Measurements from ENCODE around the gene RABAC1.
A peak's percentile ranks its signal among the peaks of the same experiment; 100 is the strongest.
"Not testable (repeated sequence)": the region's sequence is repeated elsewhere in the genome, so short reads cannot be mapped to it uniquely, and the experiment has no call there.

Gene RABAC1, protein sequence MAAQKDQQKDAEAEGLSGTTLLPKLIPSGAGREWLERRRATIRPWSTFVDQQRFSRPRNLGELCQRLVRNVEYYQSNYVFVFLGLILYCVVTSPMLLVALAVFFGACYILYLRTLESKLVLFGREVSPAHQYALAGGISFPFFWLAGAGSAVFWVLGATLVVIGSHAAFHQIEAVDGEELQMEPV

GRCh38 chr19:41959056-41960053, at the start of gene RABAC1:
Gene RABAC1 (minus strand): TSS chr19:41959321. CDS start chr19:41959292, 29 bp downstream.
- peak; percentile 91 for DNase-seq

GRCh38 chr19:42006569-42006968, 47.4 kb upstream of the RABAC1 start:
- no peak for DNase-seq

GRCh38 chr19:42005504-42005903, 46.4 kb upstream of the RABAC1 start:
- no peak for DNase-seq

DNA sequence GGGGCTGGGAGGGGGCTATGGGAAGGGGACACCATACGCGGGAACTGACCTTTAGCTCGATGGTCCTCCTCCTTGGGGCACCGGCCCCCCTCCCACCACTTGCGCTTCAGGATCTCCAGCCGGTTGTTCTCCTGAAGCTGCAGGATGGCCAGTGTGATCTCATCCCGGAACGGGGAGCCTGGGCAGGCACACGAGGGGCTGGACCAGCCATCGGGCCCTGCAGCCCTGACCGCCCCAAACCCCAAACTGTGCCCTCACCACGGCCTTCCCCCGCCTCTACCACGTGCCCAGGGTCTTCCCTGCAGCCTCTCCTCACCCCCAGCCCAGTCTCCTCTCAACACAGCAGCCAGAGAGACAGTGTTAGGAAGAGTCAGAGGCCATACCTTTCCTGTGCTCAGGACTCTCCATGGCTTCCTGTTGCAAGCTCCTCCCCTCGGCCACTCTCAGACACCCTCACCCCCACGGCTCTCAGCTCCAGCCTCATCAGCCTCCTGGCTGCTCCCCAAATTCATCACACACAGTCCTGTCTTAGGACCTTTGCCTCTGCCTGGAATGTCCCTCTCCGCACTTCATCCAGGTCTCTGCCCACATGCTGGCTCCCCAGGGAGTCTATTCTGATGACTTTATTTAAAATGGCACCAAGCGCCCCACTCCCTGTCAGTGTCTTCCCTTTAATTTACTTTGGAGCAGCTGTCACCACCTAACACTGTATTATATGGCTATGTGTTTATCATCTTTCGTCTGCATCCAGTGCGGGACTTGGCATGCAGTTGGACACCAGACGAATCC, 44.6 kb upstream of the RABAC1 start:
- no peak for DNase-seq

DNA sequence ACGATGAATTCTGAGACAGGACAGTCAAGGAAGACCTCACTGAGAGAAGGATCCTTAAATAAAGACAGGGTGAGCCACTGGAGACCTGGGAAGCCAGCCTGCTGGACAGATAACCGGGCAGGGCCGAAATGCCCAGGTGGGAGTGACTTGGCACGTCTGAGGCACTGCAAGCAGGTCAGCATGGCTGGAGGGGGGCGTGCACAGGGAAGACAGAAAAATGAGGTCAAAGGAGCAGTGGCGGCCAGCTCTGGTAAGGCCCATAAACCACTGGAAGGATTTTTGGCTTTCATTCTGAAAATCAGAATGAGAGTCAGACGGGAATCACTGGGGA, 40.7 kb upstream of the RABAC1 start:
- DNase-seq = no peak

DNA sequence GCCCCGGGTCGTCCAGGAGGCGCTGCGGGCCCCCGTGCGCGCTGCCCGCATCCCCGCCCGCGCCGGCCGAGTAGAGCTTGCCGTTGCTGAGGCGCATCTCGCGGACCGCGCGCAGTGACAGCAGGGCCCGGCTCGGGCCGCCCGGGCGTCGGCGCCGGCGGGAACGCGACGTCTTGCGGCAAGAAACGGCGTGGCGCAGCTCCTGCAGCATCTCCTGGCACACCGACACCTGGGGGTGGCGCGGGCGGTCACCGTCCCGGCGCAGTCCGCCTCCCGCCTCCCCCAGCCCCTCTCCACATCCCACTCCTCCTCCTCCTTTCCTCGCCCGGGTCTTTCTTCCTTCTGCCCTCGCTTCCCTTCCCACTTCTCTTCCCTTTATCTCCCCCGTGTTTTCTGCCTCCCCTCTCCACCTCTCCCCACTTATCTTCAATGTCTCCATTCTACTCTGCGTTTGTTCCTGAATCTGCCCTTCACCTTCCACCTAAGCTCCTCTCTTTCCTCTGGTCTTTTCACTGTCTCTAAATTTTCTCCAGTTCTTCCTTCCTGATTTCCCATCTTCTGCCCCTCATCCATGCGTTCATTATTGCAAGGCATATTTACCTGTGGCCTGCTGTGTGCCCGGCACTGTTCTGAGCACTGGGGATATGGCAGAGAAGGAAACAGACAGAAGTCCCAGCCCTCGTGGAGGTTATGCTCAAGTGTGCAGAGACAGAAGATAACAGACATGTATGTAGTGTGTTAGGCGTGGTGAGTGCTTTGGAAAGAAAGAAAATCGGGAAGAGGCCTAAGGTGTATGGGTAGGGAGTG, 40.2 kb upstream of the RABAC1 start:
- no peak for DNase-seq

DNA sequence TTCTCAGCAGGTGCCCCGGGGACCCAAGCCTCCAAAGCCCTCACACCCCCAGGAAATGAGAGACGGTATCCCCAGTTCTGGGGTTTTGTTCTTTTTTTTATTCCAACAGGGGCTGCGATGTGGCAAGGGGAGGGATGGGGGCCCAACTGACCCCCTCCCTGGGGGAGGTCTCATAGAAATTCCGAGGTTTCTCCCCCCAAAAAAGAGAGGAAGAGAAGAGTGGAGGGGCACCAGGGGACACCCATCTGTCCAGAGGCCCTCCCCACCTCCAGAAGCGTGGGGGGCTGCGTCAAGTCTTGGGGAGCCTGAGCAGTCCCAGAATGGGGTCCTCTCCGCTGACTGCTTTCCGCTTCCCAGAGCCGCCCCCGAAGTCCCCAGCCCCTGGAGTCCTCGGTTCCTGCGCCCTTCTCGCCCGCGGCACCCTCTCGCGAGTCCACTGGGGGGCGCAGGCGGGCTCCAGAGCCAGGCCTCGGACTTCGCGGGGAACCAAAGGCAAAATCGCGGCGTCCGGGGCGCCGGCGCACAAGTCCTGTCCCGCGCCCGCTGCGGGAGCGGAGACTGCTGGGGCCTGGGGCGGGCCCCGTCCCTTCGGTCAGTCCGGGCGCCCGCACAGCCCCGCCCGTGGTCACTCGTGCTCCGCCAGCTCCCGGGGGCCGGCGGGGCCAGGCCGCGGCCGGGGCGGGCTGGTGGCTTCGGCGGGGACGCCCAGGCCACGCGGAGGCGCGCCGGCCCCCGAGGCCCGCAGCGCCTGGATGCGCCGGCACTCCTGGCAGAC, 39.3 kb upstream of the RABAC1 start:
- DNase-seq = peak; percentile 37

DNA sequence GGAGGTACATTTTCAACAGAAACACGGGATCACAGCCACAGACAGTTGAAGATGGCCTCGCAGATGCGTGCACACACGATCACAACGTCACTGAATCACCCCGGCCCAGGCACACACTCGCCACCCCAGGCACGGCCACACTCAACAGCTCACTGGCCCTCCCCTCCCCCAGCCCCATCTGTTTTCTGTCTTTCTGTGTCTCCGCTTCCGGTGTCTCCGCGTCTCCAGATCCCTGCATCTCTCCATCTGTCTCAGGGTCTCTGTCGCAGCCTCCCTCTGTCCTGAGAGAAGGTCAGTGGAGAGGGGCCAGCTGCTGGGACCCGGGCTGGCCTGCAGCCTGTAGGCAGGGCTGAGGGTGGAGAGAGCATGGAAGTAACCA, 38.7 kb upstream of the RABAC1 start:
- no peak for DNase-seq

- DNase-seq = peak; percentile 43
These were observed 38.2 kb upstream of the RABAC1 start for GRCh38 chr19:41997121-41997850.

- DNase-seq = no peak
These were observed 37.1 kb upstream of the RABAC1 start for GRCh38 chr19:41995959-41996797.

DNA sequence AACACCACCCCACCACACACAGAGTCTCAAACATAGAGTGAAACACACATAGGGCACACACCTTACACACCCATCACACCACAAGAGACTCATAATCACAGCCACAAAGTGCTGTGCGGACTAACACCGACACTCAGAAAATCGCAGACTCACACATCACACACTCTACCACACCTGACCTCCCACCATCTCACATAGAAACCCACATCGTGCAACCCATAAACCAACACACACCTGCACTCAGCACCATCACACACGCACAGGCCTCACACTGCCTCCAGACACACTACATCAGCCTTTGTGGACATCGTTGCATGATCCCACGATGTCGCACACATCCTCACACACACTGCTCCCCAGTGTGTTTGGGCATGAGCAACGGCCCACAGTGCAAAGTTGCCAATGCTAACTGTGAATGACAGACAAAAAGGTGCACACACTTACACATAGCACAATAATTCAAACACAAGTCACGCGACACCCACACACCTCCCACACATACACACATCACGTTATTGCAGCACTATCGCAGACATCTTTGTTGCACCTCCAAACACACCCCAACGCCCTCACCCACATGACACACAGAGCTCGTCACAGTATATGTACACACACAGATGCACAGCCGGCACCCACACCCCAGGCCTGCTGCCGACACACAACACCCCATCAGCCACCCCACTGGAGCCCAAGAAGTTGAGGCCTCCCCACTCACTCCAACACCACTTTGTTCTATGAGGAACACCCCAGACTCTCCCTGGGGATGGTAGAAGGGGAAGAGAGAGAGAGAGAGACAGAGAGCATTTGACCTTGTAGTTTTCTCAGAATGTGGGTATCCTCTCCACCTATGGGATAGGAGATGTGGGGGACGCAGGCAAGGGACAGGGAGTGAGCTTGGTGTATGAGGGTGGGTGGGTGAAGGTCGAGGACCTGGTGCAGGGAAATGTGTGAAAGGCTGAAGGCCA, 36.2 kb upstream of the RABAC1 start:
- DNase-seq = no peak

- peak; percentile 54 for DNase-seq
These were observed 35.4 kb upstream of the RABAC1 start for GRCh38 chr19:41994521-41994971.

GRCh38 chr19:41993612-41994483, 34.7 kb upstream of the RABAC1 start, which contains the start of gene ATP1A3:
Gene ATP1A3 (minus strand): TSS chr19:41994230. CDS start chr19:41994076, 154 bp downstream.
- DNase-seq = peak; percentile 74

DNA sequence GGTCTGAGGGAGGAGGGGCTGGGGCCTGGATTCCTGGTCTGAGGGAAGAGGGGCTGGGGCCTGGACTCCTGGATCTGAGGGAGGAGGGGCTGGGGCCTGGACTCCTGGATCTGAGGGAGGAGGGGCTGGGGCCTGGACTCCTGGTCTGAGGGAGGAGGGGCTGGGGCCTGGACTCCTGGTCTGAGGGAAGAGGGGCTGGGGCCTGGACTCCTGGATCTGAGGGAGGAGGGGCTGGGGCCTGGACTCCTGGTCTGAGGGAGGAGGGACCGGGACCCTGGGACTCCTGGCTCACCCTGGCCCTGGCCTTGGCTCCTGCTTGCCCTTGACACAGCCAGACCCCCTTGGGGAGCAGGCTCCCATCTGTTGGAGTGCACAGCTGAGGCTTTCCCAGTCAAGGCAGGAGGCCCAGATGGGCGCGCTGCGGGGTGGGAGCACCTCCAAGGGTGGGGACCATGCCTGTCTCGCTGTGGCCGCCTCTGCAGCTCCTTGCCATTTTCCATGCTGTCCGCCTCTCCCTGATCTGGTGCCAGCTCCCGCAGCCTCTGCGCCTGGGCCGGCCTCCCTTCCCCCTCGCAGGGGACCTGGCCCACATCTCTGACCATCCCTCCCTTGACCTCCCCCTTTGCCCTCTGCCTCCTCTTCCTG, 32.9 kb upstream of the RABAC1 start:
- not testable (repeated sequence) for DNase-seq

- no peak for DNase-seq
These were observed 31.9 kb upstream of the RABAC1 start for GRCh38 chr19:41991025-41991424.

GRCh38 chr19:41990615-41991014, 31.5 kb upstream of the RABAC1 start:
- DNase-seq = no peak

DNA sequence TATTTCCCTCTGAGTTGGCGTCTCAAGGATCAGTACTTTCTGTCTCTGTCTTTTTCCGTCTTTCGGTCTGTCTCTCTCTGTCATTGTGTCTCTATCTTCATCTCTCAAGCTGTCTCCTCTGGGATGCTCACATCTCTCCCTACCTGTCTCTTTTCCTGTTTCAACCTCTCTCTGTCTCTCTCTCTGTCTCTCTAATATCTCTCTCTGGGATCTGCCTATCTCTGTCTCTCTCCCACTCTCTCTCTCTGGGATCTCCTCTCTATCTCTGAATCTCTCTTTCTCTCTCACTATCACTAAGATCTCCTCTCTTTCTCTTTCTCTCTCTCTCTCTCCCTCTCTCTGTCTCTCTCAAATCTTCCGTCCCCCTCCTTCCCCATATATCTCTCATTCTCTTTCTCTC, 30.9 kb upstream of the RABAC1 start:
- DNase-seq = no peak

Measured in CD4-positive, alpha-beta T cell treated with Interleukin-17A for 4 hours (primary cell).